ENCODE measurements around the gene SMTN.

SMTN gene

GRCh38 chr22:31127181-31127772, 46.2 kb downstream of the SMTN start:
- DNase-seq (ENCODE audit: low read depth): no peak

- DNase-seq (ENCODE audit: low read depth): no peak
Measured at GRCh38 chr22:31128156-31128555, 47.0 kb downstream of the SMTN start.

GRCh38 chr22:31130873-31131272, 49.8 kb downstream of the SMTN start:
- DNase-seq (ENCODE audit: low read depth): no peak

GRCh38 chr22:31133911-31134310, 52.8 kb downstream of the SMTN start:
- no peak for DNase-seq (ENCODE audit: low read depth)

- DNase-seq (ENCODE audit: low read depth): no peak
Measured at GRCh38 chr22:31134688-31135087, 53.6 kb downstream of the SMTN start.

GRCh38 chr22:31135706-31136105, 54.6 kb downstream of the SMTN start:
- no peak for DNase-seq (ENCODE audit: low read depth)

- DNase-seq (ENCODE audit: low read depth): no peak
Measured at GRCh38 chr22:31136155-31136554, 55.0 kb downstream of the SMTN start.

GRCh38 chr22:31136711-31137110, 55.6 kb downstream of the SMTN start:
- no peak for DNase-seq (ENCODE audit: low read depth)

- no peak for DNase-seq (ENCODE audit: low read depth)
Measured at GRCh38 chr22:31137721-31138120, 56.6 kb downstream of the SMTN start.

GRCh38 chr22:31138126-31138525, 57.0 kb downstream of the SMTN start:
- DNase-seq (ENCODE audit: low read depth): no peak

GRCh38 chr22:31139066-31139465, 57.9 kb downstream of the SMTN start:
- no peak for DNase-seq (ENCODE audit: low read depth)

GRCh38 chr22:31139866-31140716, 59.0 kb downstream of the SMTN start, which contains the start of gene PLA2G3:
Gene PLA2G3 (minus strand): TSS chr22:31140508. CDS start chr22:31140354, 154 bp downstream.
- DNase-seq (ENCODE audit: low read depth): no peak

GRCh38 chr22:31140746-31141145, 59.6 kb downstream of the SMTN start:
- DNase-seq (ENCODE audit: low read depth): no peak

- DNase-seq (ENCODE audit: low read depth): no peak
Measured at GRCh38 chr22:31141551-31141950, 60.4 kb downstream of the SMTN start.

- DNase-seq (ENCODE audit: low read depth): no peak
Measured at GRCh38 chr22:31142285-31142684, 61.2 kb downstream of the SMTN start.

- DNase-seq (ENCODE audit: low read depth): no peak
Measured at GRCh38 chr22:31143038-31143437, 61.9 kb downstream of the SMTN start.

GRCh38 chr22:31143537-31143936, 62.4 kb downstream of the SMTN start:
- DNase-seq (ENCODE audit: low read depth): no peak

GRCh38 chr22:31144223-31144622, 63.1 kb downstream of the SMTN start:
- DNase-seq (ENCODE audit: low read depth): no peak

- DNase-seq (ENCODE audit: low read depth): no peak
Measured at GRCh38 chr22:31148488-31148887, 67.4 kb downstream of the SMTN start.

- no peak for DNase-seq (ENCODE audit: low read depth)
Measured at GRCh38 chr22:31148953-31149627, 68.0 kb downstream of the SMTN start.

GRCh38 chr22:31150615-31151014, 69.5 kb downstream of the SMTN start:
- no peak for DNase-seq (ENCODE audit: low read depth)

GRCh38 chr22:31151872-31152271, 70.8 kb downstream of the SMTN start:
- no peak for DNase-seq (ENCODE audit: low read depth)

GRCh38 chr22:31153357-31153756, 72.2 kb downstream of the SMTN start:
- DNase-seq (ENCODE audit: low read depth): no peak
